ENCODE data around the gene NPM1. TPM values are rescaled to one million over a fixed set of nuclear protein-coding genes. Genes with fewer than 3 reads are reported as not detected.

Gene NPM1
- polyA plus RNA-seq, 5 donors: 1,884 to 2,466 (median 2,049) TPM

DNA sequence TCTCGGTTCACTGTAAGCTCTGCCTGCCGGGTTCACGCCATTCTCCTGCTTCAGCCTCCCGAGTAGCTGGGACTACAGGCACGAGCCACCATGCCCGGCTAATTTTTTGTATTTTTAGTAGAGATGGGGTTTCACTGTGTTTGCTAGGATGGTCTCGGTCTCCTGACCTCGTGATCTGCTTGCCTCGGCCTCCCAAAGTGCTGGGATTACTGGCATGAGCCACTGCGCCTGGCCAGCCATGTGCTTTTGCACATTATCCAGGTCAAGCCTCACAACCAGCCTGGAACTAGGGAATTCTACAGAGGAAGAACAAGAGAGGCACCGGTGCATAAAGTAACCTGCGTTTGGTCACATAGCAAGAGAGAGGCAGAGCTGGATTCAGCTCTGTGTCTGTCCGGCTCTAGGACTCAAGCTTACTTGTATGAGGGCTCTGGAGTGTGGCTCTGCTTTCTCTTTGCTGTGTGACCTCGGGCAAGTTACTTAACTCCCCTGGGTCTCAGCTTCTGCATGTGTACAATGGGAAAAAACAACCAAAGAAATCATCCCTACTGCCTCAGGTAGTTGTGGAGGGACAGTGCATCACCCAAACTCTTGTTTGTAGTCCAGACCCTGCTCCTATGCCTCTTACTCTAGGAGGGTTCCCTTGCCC is 38.1 kb downstream of the NPM1 start:
- no peak for DNase-seq

DNA sequence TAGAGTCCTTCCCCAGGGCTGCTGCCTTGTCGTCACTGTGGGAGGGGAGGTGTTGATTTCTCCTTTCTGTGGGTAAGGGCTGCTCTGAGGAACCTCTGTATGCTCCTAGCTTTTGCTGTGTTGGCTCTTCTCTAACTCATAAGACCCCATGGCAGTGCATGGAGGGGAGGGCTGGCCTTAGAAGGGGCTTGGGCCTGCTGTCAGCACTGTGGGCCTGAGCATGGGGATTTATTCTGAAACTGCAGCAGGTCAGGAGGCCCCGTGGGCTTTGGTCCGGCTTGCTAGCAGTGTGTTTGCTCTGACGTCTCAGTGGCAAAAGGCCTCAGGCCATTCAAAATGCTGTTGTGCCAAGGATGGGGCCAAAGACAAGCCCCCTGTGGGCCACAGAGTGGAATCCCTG is 38.6 kb downstream of the NPM1 start:
- DNase-seq: no peak

DNA sequence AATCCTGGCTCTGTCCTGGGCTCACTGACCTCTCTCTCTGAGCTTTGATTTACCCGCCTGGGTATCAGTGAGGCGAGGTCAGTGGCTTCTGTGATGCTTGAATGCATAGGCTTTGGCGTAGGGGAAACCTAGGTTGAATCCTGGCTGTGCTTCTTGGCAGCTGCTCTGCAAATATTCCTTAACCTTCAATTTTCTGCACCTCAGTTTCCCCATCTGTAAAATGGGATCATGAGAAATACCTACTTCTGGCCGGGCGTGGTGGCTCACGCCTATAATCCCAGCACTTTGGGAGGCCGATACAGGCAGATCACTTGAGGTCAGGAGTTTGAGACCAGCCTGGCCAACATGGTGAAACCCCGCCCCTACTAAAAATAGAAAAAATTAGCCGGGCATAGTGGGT is 39.0 kb downstream of the NPM1 start:
- DNase-seq: no peak

DNA sequence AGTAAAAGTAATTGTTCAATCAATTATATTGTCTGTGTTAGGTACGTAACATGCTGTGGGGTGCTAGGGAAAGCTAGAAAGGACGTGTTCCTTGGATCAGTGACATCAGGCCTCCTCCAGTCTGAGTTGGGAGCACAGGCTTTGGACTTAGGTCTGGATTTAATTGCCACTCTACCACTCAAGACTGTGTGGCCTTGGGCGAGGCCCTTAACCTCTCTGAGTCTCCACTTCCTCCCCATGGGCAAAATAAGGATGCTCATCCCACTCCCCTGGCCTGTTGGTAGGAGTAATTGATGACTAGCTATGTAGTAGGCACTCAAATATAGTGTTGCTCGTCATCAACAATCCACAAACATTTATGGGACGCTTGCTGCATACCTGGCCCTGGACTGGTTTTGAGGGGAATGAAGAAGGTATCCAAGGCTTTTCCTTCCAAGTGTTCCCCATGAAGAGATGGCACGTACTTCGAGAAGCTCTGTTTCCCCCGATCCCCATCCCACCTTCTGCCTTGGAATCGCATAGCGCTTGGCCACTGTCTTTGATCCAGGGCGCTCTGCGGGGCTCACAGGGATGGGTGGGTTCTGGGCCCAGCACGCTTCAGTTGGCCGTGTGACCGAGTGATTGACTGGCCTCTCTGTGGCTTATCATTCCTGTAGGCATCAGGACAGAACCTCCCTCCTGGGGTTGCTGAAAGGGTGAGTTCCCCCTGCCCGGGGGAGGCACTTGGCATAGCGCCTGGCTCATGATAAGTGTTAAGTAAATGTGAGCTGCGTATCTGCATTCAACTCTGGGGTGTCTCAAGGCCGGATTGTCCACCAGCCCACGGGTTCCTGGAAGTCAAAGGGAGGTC is 39.9 kb downstream of the NPM1 start:
- no peak for DNase-seq

DNA sequence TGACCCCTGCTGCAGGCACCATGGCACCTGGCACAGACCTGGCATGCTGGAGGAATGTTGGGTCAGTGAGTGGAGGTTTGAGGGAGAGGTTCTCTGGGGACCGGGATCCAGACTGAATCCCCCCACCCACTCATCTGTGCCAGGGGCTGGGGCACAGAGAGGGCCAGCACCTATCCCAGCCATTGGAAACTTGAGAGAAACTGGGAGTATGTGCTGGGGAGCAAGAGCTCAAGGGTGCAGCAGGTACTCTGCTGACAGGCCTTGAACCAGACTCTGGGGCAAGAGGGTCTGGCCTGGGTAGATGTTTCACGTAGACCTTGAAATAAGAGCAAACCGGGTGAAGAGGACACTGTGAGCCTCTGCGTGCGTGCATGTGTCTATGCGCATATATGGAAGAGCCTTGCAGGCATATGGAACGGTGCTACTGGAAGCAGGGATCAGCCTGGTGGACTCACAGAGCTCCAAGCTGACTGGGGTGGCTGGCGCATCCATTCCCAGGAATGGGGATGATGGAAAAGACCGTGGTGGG is 40.6 kb downstream of the NPM1 start:
- no peak for DNase-seq

DNA sequence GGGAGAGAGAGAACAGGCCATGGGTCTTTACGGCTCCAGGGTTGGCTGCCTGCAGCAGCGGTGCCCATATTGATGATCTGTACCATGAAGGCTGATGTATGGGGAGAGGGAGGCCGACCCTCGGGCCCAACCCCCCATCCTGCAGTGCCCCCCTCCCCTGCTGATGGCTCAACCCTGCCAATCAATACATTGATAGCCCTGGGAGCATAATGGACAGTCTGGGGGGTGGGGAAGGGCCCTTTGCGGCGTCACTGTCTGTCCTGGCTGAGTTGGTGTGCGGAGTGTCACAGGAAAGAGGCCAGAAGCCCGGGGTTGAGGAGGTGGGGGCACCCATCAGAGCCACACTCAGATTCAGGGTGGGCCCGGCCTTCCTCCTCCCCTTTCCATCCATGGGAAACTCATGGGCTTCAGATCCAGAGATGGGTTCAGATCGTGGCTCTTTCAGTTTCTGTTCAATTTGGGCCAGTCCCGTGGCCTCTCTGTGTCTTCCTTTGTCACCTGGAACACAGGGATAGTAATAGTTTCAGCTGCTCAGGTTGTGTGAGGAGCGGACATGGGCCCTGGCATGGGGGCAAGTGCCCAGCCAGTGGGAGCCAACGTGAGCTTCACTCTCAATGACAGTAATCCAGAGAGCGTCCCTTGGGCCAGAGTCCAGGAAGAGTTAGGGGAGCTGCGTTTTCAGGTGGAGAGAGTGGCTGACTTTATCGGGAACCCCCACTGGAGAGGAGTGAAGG is 41.3 kb downstream of the NPM1 start:
- DNase-seq: no peak

DNA sequence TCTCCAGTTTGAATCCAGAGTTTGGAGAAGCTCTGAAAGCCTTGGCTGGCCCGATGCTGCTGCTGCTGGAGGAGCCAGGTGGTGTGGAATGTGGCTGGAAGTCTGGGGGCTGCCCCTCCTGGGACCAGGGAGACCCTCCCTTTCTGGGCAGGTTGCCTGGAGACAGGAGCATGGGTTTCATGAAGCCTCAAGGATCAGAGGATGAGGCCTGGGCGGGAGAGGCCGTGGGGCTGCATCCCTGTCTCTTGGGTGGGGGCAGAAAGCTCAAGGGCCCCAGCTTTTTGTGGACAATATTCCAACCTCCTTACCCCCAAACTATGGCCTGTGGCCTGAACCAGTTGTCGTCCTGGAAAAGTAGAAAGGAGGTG is 41.9 kb downstream of the NPM1 start:
- no peak for DNase-seq

DNA sequence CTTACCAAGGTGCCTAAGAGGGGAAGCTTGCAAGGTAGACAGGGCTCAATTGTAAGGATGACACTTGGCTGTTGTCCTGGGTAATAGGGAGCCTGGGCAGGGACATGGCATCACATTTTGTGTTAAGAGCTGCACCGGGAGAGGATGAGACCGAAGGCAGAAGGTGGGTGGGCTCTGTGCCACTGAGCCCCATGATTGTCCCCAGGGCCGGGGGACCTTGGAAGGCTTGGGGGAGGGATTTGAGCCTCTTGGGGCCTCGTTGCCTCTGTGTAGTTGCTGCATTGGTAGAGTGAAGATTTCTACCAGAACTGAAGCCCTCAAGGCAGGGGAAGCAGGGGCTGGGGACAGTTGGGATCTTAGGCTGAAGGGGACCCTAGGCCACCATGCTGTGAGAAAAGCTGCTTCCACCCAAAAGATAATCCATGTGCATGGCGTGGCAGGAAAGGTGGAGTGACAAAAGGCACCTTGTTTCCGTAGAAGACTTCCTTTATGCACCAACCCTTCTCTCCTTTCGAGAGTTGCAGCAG is 43.7 kb downstream of the NPM1 start:
- no peak for DNase-seq

DNA sequence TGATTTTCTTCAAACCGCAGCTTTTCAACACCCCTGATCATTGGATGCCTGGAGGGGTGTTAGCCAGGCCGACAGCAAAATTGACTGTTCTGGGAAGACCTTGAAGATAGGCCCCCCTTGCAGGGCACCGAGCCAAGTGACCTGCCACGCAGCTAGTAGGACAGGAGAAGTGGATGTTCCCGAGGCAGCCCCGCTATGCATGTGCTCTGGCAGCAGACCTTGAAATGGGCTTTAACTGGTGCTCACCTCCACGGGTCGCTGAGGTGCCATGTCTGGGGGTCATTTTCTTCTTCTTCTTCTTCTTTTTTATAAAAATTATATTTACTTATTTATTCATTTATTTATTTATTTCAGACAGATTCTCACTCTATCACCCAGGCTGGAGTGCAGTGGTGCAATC is 44.4 kb downstream of the NPM1 start:
- no peak for DNase-seq

DNA sequence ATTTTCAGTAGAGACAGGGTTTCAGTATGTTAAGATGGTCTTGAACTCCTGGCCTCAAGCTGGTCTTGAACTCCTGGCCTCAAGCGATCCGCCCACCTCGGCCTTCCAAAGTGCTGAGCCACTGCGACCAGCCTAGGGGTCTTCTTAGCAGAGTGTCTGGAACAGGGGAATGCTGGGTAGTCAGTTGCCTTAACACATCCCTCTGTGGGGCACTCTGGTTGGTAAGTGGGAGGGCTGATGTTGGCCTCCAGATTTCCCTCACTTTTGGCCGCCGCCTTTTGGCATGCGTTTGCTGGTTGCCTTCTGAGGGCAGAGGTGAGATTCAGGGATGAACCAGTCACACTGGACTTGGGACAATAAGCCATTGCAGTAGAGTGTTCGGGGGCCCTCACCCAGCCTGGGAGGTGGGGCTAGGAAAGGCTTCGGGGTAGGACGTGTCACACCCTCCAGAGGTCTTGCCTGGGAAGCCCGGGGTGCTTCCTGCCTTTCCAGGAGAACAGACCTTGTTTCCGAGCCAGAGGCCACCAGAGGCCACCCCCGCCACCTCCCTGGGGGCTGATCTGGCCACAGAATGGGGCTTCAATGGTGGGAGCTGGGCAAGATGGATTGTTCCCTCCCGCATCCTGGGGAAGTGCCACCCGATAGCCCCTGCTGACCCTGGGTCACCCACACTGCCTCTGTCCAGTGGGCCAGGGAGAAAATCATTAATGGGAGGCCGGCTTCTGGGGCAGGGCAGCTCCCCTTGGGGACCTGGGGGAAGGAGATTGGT is 45.1 kb downstream of the NPM1 start:
- no peak for DNase-seq

DNA sequence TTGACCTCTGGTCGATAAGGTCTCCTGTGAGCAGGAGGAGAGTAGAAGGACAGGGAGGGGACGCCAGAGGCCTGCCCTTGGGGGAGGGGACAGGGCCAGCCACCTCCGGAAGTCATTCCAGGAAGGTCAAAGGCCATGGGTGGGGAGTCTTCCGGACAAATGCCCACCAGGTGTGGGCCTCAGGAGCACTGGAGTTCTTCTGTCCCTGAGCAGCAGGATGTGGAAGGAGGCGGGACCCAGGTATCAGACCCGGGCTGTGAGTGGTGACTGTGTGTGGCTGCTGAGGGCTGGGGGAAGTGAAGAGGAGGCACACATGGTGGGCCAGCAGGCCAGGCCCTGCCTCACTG is 45.7 kb downstream of the NPM1 start:
- DNase-seq: no peak

DNA sequence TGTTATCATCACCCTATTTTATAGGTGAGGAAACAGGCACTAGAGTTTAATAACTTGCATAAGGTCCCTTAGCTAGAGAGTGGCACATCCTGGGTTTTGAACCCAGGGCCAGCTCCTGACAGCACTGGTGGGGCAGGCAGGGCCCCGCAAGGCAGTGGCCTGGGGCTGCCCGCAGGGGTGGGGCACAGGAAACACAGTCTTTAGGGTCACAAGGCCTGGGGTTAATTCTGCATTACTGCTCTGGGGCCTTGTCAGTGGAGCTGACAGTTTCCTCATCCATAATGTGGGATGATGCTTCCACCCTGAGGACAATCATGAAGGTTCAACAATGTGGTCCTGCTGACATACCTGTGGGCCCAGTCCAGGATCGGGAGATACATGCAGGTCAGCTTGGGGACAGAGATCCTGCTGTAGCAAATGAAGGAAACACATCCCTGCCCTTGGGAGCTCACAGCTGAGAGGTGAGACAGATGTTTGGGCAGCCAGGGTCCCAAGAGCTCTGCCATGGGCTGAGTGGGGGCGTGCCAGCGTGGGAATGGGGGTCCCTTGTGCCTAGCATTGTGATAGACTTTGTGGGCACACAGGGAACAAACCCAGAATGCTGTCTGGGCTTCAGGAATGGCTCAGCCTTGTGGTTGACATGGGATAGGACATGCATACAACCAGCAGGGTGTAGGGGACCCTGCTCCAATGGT is 46.5 kb downstream of the NPM1 start:
- no peak for DNase-seq

DNA sequence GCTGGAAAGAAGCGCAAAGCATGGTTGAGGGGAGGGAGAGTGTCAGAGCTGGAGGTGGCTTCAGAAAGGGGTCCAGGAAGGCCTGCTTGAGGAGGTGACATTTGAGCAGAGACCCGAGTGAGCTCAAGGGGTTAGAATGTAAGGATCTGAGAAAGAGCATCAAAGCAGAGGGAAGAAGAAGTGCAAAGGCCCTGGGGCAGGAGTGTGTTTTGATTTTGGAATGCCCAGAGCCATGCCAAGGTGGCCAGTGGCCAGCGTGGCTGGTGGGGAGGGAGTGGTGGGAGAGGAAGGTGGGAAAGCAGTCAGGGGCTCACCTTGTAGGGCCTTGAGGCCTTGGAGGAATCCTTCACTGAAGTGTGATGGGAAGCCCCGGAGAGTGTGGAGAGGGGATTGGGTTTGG is 47.2 kb downstream of the NPM1 start:
- no peak for DNase-seq

DNA sequence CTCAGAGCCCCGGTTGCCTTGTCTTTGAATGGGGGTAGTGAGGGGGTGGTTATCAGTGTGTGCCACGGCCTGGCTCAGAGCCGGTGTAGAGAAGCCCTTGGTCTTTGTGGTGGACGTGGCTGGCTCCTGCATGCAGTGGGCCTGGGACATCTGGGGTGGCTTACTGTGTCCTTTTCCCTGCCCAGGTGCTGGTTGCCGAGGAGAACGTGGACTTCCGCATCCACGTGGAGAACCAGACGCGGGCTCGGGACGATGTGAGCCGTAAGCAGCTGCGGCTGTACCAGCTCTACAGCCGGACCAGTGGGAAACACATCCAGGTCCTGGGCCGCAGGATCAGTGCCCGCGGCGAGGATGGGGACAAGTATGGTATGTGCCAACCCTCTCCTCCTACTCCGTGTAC is 48.3 kb downstream of the NPM1 start:
- no peak for DNase-seq

DNA sequence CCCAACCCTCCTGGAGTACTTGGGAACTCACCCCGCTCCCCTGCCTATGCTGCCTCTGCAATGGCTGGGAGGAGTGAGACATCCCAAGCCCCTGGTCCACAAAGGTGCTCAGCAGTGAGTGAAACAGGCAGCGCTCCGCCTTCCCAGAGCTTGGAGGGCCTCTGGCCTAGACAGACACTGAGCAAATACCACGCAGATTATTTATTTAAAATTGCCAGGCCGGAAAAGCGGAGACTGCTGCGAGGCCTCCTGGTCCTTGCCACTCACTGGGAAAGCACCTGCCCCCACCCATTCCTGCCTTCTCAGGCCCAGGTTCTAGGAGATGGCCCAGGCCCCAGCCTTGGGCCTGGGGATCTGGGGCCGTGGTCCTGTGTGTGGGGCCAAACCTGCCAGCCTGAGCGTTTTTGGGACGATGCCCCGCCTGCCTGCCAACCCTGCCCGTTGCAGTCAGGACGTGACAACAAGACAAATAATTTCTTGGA is 49.2 kb downstream of the NPM1 start:
- peak in 1 of 2 donors; percentile 29 for DNase-seq

DNA sequence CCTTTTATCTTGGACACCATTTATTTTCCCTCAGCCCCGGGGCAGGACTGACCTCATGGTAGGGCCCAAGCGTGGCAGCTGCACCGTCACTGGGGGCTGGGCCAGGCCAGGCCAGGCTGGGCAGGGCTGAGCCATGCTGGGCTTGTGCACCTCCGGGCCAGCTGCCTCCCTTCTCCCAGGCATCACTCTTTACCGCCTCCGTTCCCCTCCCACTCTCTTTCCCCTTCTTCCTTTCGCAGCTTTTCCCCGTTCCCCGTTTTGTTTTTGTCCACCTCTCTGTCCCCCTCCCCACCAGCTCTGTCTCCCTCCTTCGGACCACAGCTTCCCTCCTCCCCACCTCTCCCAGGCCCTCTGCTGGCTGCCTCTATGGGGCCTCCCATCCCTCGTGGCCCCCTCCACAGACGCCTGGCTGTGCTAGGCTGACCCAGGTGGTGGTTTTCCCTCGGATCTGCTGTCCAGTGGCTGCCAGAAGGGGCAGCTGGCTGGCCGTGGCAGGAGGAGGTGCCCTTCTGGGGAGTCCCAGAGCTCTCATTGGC is 49.7 kb downstream of the NPM1 start:
- no peak for DNase-seq

DNA sequence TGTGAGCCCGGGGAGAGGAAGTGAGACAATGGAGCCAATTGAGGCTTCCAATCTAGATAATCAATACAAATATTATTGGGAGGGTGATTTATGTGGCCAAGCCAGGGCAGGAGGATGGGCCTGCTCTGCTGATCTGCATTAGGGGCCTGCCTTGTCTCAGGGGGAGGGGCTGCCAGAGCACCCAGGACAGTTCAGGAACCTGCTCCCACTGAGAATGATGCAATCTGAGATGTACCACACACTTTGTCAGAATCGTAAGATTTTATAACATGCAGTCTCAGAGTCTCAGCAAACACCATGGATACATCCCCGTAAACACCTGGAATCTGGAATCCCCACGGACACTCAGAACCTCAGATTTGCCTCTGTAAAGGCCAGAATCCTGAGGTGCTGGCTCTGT is 51.1 kb downstream of the NPM1 start:
- no peak for DNase-seq

DNA sequence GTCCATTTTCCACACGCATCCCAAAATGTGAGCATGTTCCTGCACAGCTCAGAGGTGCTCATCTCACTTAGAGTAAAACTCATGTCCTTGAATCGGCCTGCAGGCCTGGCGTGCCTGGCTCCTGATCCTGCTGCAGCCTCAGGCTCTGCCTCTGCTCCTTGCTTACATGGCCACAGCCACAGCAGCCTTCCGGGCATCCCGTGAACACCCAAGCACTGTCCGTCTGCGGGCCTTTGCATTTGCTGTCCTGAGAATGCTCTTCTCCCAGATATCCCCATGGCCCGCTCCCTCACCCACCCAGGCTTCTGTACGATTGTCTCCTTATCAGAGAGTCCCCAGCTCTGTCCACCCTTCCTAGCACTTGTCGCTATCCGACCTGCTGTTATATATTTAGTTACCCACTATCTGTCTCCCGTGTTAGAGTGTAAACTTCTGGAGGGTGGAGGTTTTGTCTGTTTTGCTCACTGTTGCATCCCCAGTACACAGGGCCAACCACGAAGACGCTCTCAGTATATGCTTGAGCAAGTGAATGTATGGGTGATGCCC is 53.7 kb downstream of the NPM1 start:
- DNase-seq: no peak

DNA sequence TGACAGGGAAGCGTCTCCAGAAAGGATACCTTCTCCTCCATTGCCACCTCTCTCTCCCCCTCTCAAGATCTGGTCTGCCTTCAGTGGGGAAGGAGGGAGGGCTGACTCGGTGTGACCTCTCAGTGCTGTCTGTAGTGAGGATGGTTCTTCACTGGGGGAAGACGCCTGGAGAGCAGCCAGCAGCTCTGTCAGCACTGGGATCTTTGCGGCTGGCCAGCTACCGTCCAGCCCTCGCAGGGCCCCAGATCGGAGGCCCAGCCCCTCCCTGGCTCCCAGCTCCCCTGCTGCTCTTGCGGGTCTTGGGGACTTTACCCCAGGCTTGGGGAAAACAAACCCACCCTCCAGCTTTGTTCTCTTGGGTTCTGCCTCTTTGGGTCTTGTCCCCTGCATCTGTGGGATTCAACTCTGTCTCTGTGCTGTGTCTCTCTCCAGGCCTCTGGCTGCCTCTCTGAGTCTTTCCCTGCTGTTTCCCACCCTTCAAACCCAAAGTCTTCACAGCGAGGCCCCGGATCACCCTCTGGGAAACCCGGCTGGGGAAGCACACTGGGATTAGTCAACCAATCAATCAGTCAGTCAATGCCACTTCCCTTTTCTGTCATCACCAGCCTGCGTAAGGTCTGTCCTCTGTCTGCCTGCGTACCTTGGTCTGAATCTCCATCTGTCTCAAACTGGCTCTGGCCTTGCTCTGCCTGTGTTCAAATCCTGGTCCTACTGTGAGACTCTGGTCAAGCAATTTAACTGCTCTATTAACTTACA is 54.8 kb downstream of the NPM1 start:
- DNase-seq: no peak

DNA sequence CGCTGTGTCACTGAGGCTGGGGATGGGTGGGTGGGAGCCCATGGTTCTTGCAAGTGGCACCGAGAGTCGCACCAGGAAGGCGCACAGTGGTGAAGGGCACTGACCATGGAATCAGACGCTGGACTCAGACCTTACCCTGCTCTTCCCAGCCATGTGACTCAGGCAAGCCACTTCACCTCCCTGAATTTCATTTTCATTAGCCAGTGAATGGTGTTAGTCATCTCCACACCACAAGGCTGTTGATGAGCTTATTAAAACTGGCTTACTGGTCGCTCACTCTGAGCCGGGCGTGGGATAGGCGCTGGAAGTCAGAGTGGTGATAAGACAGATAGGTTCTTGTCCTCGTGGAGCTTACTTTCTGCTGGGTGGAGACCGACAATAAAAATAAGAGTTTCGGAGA is 56.9 kb downstream of the NPM1 start:
- DNase-seq: no peak

Measured in right lung (tissue), 5 donors.